GM13976 (cell line): Measurements from ENCODE around the gene CACNA1A.
A peak's percentile ranks its signal among the peaks of the same experiment; 100 is the strongest.

Source experiments
- DNase-seq: peaks from one replicate; pipeline ENCODE4 v3.0.0; 2012; ENCODE audit warnings: low spot score
- CTCF ChIP-seq: IDR thresholded peaks from 2 replicates; pipeline ENCODE4 v1.5.1; 2012; ENCODE audit warnings: borderline replicate concordance, mild to moderate bottlenecking; ENCODE audit not compliant: insufficient read depth; ENCODE audit errors: extremely low read depth, missing control alignments, control extremely low read depth
- in situ Hi-C: fragments of 300-500 bp; cut with MboI; formaldehyde crosslinking; loops from one replicate; pipeline ENCODE4 v1.12.0; 2022; ENCODE audit warnings: low sequenced_read_pairs, mixed read lengths, inconsistent platforms; ENCODE audit not compliant: unreplicated experiment

Gene CACNA1A

DNA sequence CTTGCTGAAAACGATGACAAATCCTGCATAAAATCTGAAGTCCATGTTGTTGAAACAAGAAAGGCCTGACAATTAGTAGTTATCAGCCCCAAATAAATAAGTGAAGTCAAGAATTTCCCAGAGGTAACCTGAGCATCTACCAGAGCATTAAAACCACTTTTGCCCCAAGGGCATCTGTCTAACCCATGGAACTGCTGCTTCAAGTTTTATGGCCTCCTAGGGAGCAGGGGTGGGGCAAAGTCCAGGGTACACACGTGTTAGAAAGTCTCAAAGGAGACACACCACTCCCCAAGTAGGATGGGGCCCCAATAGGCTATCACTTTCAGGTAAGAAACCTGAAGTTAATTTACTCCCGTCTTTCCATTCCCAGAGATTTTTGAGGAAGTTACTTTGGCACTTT lies 81.1 kb downstream of the CACNA1A start:
- in situ Hi-C loops = no loop called here
- TF ChIP-seq CTCF = no peak

DNA sequence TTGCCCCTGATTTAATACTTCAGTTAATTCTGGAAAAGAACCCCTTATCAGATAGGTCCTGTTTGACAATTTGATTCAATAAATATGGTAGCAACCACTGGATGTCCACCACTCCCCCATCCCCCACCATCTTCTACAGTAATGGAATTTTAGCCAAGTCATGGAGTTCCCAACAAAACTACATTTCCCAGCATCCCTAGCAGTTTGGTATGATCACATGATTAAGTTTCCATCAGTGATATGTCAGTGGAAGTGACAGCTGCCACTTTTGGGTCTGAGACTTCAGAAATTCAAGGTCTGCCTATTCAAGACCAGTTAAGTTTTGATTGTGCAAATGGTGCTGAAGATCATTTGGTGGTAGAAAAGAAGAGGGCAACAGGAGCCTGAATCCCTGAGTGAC lies 85.5 kb downstream of the CACNA1A start:
- in situ Hi-C loops = no loop called here
- no peak for DNase-seq
- TF ChIP-seq CTCF = no peak

More for the DNA sequence above, 81.1 kb downstream of the CACNA1A start:
- DNase-seq = no peak

- no peak for DNase-seq
- no peak for TF ChIP-seq CTCF
- in situ Hi-C loops = no loop called here
These were observed 89.2 kb downstream of the CACNA1A start for GRCh38 chr19:13417054-13417453.

DNA sequence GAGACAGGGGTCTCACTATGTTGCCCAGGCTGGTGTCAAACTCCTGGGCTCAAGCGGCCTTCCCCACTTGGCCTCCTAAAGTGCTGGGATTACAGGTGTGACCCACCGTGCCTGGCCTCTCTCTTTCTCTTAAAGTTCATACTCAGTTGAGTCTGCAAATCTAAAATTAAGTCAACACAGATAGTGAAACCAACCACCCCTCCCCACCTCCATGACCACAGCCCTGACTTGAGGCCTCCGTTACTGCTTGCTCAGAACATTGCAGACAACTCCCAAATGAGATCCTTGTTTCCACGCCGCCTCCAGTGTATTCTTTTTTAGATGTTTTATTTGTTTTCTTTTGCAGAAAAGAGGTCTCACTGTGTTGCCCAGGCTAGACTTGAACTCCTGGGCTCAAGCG lies 94.4 kb downstream of the CACNA1A start:
- no peak for TF ChIP-seq CTCF
- peak; percentile 31 for DNase-seq
- in situ Hi-C loops = no loop called here

GRCh38 chr19:13410946-13411345 lies 95.3 kb downstream of the CACNA1A start:
- no peak for TF ChIP-seq CTCF
- DNase-seq = no peak
- in situ Hi-C loops = no loop called here

- no peak for TF ChIP-seq CTCF
- no peak for DNase-seq
- in situ Hi-C loops = no loop called here
These were observed 97.3 kb downstream of the CACNA1A start for GRCh38 chr19:13408889-13409518.

- no peak for TF ChIP-seq CTCF
- no peak for DNase-seq
- in situ Hi-C loops = no loop called here
These were observed 102.0 kb downstream of the CACNA1A start for GRCh38 chr19:13404236-13404635.
